Uterus (tissue), 2 donors: ENCODE measurements around the gene GGA2.

ENCODE experiments used
- CTCF ChIP-seq, 4 experiments: fragments of 200-600 bp in 2 of 4; fragments of 450-650 bp in 2 of 4; sonication (generic) in 2 of 4; IDR thresholded peaks; one replicate each; pipeline ENCODE4 v1.5.1; 2016 to 2019; ENCODE audit warnings: antibody characterized with exemption in 4 of 4, mild to moderate bottlenecking in 2 of 4, moderate library complexity in 1 of 4
- POLR2A ChIP-seq, 2 donors: fragments of 450-650 bp; IDR thresholded peaks; one replicate each; pipeline ENCODE4 v1.6.1; 2016; ENCODE audit warnings: antibody characterized with exemption in 2 of 2, mild to moderate bottlenecking in 1 of 2, moderate library complexity in 1 of 2

DNA sequence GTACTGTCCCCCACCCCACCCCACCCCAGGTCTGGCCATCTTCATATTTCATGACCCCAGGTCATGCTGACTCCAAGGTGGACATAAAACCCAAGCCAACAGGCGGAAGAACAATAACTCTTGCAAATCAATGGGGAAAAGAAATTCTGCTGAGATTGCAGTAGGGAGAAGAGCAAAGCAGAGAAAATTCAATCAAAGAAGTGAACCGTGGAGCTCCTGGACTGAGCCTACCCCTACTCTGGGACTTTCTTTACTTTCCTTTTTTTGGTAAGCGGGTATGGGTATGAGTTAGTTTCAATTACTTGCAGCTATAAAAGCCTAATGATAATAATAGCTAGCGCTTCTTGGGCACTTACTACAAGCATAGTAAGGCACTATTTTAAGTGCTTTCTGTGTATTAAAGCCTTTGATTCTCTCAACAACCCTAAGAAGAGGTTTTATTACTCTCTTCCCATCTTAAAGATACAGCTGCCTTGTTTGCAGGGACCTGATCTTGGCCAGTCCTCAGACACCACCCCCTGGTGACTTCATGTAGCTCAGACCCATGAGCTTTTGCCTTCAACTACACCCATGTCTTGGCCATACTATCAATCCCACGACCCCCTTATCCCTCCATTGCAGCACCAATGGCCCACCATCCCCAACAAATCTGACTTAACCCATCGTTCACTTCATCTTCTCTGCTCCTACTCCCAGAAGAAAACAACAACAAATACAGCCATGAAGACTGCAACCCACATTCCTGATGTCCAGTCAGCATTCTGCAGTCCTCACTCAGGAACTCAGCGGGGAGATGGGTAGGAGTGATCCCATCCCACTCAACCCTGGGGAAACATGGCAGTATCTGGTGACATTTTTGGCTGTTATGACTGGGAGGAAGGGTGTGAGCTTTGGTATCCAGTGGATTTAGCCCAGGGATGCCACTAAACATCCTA, 4.4 kb downstream of the GGA2 start:
- no peak for TF ChIP-seq POLR2A (IDR thresholded peaks at IDR 0.05)
- no peak for TF ChIP-seq CTCF (IDR thresholded peaks at IDR 0.05)
